ENCODE measurements around the gene ASB15.

- TF ChIP-seq POLR2A (IDR thresholded peaks at IDR 0.05) (no peak), CTCF (IDR thresholded peaks at IDR 0.05 in 8 of 11, conservative IDR thresholded peaks at IDR 0.05 in 3 of 11) (no peak)
Measured at GRCh38 chr7:123643495-123644441, 42.1 kb downstream of the ASB15 start.

Data from spleen (tissue), 7 donors.